ENCODE measurements around the gene ADARB2.
"Not testable (repeated sequence)": the region's sequence is repeated elsewhere in the genome, so short reads cannot be mapped to it uniquely, and the experiment has no call there.

The ADARB2 gene

DNA sequence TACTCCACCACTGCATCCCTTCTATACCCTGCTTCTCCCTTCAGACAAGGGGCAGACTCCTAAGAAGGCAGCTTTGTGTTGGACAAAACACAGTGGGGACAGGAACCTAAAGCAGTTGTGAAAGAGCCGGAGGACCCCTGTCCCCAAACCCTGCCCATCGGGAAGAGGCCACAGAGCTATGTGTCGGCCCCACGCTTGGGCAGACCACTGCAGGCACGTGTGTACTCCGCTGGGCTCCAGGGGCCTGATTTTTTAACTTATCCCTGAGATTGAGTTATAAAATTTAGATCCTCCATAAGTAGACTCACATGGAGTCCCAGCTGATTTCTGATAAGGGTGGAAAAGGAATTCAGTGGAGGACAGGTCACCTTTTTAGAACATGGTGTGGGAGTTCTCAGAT lies 310.5 kb downstream of the ADARB2 start:
- DNase-seq (no peak), ATAC-seq (no peak)

DNA sequence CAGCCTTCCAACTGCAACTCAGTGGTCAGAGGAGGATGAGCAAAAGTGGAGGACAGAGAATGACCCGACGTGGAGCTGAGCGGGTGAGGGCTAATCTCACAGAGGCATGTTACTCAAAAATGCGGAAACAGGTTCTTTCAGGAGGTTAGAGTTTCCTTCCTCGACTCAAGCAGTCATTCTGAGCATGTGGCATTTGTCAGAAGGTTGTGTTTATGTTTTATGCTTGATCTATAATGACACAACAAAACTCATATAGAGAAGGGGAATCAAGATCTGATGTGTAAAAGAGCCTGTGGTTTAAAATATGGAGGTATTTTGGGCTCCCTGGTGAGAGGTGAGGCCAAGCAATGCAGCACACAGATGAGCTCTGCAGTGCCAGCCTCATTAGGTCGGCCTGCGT lies 311.4 kb downstream of the ADARB2 start:
- no peak for ATAC-seq
- no peak for DNase-seq

DNA sequence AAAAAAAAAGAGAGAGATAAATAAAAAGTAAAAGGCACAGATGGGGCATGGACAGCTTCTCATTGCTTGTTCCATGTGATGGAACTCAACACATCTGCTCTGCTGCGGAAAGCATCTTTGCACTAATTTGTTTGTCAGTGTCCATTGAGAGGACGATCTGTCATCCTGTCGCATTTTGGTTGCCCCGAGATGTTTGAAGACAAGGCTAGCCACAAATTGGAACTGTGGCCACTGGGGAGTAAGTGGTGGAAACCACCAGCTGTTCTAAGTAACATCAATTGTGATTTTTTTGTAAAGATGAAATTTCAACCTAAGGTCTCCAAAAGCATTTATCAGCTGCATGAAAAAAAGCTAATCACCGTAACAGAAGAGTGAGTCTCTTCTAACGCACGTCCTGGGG lies 312.7 kb downstream of the ADARB2 start:
- no peak for DNase-seq

DNA sequence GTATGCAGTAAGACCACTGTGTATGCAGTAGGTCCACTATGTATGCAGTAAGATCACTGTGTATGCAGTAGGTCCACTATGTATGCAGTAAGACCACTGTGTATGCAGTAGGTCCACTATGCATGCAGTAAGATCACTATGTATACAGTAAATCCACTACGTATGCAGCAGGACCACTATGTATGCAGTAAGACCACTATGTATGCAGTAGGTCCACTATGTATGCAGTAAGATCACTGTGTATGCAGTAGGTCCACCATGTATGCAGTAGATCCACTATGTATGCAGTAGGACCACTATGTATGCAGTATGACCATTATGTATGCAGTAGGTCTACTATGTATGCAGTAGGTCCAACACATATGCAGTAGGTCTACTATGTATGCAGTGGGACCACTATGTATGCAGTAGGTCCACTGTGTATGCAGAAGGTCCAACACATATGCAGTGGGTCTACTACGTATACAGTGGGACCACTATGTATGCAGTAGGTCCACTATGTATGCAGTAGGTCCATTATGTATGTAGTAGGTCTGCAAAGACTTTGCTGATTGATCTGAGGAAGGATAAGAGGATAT lies 313.6 kb downstream of the ADARB2 start:
- ATAC-seq = no peak
- DNase-seq = no peak

More for the DNA sequence above, 312.7 kb downstream of the ADARB2 start:
- no peak for ATAC-seq

DNA sequence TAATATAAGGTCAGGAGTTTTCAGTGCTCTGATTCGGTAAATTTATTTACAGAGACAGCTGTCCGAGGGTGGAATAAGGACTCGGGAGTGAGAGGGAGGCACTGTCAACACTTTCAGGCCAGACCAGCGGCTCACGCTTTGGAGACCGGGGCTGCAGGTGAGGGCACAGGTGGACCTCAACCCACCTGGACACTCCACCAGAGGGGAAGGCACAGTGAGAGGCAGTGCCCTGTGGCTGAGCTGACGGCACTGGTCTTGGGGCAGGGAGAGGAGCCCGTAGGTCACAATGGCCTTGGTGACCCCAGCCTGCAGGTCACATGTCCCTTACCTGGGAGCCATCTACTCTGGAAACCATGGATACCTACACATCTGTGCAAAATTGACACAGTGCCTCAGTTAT lies 315.1 kb downstream of the ADARB2 start:
- ATAC-seq (no peak), DNase-seq (no peak)

DNA sequence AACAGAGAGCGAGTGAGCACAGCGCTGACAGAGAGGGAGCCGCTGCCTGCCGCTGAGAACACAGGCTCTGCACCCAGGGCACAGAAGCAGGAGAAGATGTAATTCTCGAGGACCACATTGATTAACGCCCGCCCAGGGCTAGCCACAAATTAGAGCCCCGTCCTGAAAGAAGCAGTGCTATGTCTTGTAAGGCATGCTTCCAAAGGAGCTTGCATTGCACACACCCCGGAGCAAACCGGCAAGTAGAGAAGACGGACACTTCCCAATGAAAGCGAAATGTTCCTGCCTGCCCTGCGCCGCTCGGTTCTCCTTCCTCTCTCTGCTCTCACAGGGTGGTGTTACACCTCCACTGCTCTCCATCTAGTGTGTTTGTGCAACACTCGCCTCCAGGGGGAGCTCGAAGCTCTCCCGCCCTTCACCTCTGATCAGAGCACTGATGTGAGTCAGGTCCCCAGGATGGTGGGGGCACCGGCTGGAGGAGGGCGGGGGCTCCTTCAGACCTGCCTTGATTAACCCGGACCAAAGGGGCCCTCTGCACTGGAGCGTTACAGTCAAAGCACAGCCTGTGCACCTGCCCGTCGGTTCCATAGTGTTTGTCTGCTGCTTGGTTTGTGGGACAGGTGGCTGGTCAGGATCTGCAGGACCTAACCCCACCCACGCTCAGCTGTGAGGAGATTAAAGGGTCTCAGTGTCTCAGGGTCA lies 316.5 kb downstream of the ADARB2 start:
- ATAC-seq (peak; percentile 91), DNase-seq (peak; percentile 75)

DNA sequence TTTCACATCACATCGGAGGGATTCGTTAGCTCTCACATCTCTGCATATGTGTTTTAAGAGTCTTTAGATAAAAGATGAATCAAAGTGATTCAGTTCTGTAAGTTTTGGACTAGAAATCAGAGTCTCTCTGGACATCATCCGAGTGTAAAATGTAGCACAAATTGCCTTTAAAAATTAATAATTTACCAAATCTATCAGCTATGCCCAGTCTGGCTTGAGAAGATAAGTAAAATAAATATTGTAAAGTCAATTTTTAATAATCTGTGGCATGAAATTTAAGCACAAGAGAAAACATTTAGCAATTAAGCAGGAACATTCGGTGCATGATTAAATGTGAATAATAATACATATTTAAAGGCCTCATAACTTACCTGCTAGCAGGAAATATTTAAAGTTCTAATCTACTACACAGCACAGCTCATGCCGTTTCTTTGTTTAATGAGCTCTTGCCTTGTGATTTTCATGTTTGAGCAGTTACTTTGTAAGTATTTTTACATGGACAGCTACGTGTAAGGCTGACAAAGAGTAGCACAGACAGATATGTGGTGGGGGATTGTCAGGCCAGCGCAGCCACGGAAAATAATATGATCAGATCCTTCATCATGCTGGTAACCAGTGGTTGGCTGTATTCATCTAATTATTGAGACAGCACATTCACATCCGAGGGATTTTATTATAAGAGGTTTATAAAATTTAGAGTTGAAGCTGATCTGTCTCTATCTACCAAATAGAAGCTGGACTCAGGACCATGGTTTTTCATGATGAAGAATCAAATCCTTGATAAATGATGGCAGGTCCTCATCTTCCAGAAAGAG lies 317.3 kb downstream of the ADARB2 start:
- DNase-seq (no peak), ATAC-seq (no peak)

DNA sequence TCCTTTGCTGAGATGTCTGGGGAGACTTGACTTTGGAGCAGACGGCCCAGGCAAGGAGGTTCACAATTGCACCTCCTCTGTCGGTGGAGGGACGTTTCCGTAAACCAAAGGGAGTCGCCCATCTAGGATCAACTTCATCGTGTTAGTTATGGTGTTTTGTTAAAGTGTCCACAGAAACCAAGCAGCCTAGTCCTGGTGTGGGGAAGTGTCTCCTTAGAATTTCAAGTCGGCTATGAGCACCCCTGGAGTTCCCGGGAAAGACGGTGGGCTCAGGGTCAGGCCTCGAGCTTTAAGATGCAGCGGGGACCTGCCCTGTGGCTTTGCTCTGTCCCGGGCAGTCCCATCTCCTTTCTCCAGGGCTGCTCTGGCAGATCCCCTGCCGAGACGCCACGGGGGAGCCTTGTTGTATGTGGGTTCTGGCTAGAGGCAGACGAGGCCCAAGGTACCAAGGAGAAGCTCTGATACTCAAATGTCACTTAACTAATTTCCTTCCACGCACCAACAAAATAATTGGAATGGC lies 319.2 kb downstream of the ADARB2 start:
- ATAC-seq (no peak), DNase-seq (no peak)

DNA sequence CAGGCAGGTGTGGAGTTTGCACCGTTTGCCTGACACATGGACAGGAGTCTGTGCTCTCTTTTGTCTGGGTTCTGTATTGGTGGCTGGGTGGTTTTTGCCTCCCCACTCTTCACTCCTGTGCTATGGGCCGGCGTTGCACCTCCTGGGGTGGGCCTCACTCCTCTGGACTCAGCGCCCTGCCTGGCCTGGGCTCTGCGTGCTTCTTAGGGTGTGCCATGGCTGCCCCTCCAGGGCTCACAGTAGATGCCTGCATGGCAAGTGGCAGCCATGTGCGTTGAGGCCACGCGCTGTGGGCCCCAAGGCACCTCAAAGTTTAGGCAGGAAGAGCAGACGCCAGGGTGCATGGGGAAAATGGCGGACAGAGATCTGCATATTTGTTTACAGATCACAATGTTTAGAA lies 319.8 kb downstream of the ADARB2 start:
- ATAC-seq (no peak), DNase-seq (no peak)

DNA sequence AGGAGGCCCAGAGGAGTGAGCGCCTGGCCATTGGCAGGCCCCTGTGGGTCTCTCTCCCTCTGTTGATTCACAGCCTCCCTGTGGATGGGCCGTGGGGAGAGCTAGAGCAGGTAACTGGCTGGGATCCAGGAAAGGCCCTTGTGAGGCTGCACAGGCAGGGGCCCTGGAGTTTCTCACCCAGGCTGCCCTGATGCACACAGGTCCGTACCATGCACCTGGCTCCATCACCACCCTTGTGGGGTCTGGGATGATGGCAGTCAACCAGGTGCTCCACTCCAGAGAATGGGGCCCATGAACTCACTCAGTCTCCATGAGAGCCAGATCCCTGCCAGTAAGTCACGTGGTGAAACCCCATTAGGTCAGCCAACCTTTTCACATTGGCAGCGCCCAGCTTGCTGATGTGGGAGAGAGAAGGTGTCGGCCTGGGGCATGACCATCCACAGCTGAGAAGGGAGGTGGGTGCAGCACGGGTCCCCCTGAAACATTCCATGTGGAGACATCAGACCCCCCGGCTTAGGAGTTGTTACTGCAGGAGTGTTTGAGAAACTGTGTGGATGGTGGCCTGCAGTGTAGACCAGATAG lies 320.8 kb downstream of the ADARB2 start:
- DNase-seq = no peak
- ATAC-seq = no peak

DNA sequence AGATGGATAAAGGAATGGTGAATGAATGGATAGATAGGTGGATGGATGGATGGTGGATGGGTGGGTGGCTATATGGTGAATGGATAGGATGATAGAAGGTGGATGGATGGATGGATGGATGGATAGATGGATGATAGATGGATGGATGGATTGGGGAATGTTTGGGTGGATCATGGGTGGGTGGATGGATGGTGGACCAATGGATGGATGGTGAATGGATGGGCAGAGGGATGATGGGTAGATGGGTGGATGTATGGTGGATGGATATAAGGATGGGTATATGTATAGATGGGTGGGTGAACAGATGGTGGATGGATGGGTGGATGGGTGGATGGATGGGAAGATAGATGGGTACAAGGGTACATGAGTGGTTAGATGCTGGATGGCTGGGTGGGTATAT lies 322.4 kb downstream of the ADARB2 start:
- ATAC-seq = no peak

DNA sequence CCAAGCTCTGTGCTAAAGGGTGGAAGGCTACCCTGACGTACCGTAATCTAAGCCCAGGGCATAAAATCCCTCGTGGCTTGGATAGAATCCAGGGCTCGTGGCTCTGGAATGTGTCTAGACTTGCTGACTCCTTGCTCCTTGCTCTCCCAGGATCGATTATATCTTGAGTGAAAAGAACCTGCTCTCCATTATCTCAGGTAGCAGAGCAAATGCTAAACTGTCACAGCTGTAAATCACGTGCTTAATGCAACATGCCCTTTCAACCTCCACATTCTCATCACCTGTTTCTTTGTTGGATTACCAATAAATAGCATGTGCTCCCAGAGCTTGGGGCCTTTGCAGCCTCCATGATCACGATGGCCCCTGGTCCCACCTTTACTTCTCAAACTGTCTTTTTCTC lies 323.0 kb downstream of the ADARB2 start:
- not testable (repeated sequence) for ATAC-seq, DNase-seq

More for the DNA sequence above, 322.4 kb downstream of the ADARB2 start:
- DNase-seq = no peak

DNA sequence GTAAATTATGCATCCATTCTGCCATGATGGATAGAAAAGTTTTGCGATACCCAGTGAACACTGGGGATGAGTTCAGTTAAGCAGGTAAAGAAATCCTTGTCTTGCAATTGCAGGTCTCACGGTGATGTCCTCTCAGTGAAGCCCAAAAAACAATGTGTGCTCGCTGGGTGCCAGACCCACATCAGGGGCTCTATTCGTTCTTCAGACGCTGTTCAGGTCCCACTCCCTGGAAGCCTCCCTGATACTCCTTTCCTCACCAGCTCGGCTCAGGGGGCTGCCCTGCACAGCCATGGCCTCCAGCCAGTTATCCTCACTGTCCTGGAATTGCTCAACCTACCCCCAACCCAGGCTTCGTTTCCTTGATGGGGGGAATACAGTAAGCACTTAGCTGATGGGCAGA lies 323.5 kb downstream of the ADARB2 start:
- DNase-seq (no peak), ATAC-seq (no peak)

DNA sequence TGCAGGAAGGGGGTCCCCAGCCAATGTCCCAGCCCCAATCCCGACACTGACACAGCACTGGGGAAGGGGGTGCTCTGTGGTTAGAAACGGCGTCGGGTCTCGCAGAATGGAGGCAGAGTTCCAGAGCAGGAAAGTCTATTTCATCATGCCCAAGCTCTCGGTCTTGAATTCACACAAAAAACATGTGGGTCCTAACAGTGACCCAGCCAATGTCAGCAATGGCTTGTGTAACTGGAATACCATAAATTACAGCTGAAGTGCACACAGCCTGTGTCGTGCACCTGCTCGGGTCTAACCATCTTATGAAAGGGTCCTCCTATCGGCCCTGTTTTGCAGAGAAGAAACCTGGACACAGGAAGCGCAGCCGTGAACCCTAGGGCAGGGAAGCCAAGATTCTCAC lies 324.1 kb downstream of the ADARB2 start:
- DNase-seq (no peak), ATAC-seq (no peak)

DNA sequence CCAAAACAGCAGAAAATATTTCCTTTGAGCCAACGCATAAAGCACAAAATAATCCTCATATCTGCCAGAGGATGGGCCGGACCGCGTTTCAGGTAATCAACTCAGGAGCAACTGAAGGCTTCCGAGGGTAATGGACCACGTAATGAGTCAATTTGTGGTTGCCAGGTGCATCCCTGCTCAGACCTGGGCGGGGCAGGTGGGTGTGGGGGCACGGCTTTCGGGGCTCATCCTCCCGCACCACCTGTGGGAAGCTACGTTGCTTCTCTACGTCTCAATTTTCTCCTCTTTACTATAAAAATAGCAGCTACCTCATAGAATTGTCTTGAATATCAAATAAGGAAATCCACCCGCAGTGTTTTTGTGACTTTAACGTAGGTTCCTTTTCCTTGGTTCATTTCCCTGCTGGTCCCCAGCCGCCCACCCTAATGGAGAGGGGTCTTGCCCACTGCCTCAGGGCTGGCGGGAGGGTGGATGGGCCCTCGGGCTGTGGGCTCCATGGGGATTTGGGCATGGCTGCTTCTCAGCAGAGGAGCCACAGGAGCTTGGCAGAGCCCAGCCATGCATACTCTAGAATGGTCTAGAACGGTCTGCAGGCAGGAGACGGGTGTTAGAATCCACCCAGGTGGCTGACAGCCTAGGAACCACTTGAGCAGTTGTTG lies 324.7 kb downstream of the ADARB2 start:
- no peak for DNase-seq
- no peak for ATAC-seq

DNA sequence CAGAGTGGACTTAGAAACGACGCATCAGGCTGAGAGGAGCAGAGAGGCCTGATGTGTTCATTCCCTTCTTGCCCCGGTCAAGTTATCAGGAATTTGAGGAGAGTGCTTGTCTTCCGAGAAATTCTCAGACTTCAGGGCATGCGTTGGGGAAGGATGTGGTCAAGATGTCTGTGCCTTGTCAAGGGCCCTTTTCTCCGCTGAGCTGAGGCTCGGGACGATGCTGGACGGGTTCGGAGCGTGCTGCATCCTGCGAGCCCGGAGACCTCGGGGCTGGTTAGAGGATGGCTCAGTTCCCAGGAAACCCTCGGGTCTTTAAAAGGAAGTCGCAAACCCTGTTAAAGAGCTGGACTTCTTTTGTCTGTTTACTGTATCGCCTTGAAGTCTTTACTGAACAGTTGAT lies 325.4 kb downstream of the ADARB2 start:
- ATAC-seq (no peak), DNase-seq (no peak)

DNA sequence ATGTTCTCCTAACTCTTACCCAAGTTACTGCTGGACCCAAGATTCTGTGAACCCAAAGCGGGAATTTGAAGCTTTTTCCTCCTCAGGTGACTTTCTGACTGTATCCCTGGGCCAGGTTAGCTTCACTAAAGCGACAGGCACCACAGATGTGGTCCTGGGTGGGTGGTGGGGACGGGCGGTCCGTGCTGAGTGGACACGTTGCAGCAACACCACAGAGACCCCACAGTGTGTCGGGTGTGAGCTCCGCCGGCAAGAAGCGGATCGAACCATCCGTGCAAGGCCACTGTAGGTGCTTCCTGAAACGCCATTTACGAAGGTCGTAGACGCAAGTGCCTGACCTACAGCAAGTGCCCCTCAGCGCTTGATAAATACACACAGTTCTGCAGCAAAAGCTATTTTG lies 325.9 kb downstream of the ADARB2 start:
- ATAC-seq (no peak), DNase-seq (no peak)

DNA sequence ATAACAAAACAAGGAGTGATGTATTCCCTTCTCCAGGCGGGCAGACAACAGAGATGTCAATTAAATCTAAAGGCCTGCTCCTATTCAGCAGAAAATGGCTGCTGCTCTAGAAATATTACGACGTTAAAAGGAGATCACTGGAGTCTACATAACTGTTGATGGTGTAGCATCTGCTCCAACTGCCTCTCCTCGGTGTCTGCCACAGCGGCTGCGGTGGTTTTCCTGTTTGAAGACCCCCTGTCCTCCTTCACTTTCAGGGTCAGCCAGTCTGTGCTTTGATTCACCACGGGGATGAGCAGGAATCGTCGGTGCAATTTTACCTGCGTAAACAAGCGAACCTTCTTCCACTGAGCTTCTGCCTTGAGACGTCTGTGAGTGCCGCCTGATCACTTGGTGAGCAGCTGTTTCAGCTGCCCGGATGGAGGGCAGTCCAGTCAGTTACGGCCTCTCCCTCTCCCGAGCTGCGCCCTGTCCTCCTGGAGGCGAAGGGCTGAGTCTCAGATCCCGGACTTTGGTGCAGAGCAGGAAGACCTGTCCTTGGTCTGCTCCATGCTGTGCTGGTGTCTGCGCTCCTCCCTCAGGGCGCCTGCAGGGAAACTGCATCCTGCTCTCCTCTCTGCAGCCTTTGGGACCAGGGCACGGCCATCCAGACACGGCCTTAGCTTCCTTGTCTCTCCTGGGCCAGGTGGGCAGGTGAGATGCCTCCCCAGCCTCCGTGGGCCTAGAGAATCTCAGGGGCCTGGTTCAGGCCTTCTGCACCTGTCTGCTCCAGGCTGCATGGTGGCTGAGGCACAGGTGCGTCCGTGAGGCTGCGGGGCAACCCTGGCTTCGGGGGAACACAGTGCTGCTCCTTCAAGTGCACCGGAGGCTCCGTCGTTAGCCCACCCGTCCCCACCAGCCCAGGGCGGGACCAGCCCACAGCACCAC lies 326.6 kb downstream of the ADARB2 start:
- no peak for DNase-seq
- ATAC-seq = no peak

DNA sequence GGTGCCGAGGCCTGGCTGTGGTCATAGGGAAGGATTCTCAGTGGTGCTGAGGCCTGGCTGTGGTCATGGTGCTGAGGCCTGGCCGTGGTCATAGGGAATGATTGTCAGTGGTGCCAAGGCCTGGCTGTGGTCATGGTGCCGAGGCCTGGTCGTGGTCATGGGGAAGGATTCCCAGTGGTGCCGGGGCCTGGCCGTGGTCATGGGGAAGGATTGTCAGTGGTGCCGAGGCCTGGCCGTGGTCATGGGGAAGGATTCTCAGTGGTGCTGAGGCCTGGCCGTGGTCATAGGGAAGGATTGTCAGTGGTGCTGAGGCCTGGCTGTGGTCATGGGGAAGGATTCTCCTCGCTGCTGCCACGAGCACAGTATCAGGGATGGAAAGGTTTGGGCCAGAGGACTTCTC lies 327.3 kb downstream of the ADARB2 start:
- DNase-seq (no peak), ATAC-seq (no peak)

DNA sequence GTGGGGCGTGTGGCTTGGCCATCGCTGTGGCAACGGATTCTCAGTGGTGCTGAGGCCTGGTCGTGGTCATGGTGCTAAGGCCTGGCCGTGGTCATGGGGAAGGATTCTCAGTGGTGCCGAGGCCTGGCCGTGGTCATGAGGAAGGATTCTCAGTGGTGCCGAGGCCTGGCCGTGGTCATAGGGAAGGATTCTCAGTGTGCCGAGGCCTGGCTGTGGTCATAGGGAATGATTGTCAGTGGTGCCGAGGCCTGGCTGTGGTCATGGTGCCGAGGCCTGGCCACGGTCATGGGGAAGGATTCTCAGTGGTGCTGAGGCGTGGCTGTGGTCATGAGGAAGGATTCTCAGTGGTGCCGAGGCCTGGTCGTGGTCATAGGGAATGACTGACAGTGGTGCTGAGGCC lies 327.9 kb downstream of the ADARB2 start:
- ATAC-seq = no peak
- no peak for DNase-seq
